B cell (primary cell): ENCODE data around the gene MBIP. TPM values are rescaled to one million over a fixed set of nuclear protein-coding genes. Genes with fewer than 3 reads are reported as not detected.

ENCODE experiments used
- ATAC-seq: fragments of 200-7000 bp; cut with Tn5 transposase; one replicate; pipeline ENCODE4 v1.10.0; 2021; ENCODE audit warnings: low read depth, mild to moderate bottlenecking, moderate number of reproducible peaks, moderate library complexity
- CTCF ChIA-PET: fragments of 350-600 bp; sonication (Branson Sonifier 250); formaldehyde crosslinking; loops from one replicate; lab custom pipeline; 2021; ENCODE audit warnings: antibody characterized with exemption, inconsistent platforms; lab: Charles Lee
- POLR2A ChIA-PET: fragments of 350-600 bp; sonication (Branson Sonifier 250); formaldehyde crosslinking; loops from one replicate; lab custom pipeline; 2021; ENCODE audit warnings: antibody characterized with exemption; lab: Charles Lee
- DNase-seq: peaks from one replicate; pipeline ENCODE4 v3.0.0; 2013
- H2AFZ ChIP-seq: 2 replicates; pipeline ENCODE4 v1.6.1; 2012; ENCODE audit warnings: mild to moderate bottlenecking, low read depth, low read length; ENCODE audit not compliant: insufficient read depth, poor library complexity, severe bottlenecking
- H3K27ac ChIP-seq, 2 donors: 1 replicate in 1 of 2; 2 replicates in 1 of 2; pipeline ENCODE4 v1.5.1; 2012 to 2013; ENCODE audit warnings: low read length in 2 of 2, mild to moderate bottlenecking in 2 of 2, moderate library complexity in 1 of 2
- H3K27me3 ChIP-seq, 4 experiments: fragments of 200-600 bp in 1 of 4; sonication (generic) in 1 of 4; replicated peaks in 1 of 4; 1 replicate in 2 of 4; 2 replicates in 2 of 4; pipeline versions ENCODE4 v1.6.1 to v1.7.0; 2013 to 2016; ENCODE audit warnings: low read length in 3 of 4, mild to moderate bottlenecking in 2 of 4, mixed read lengths in 1 of 4, moderate library complexity in 1 of 4; ENCODE audit not compliant: insufficient read depth in 4 of 4, control insufficient read depth in 3 of 4; ENCODE audit errors: control extremely low read depth in 1 of 4
- H3K36me3 ChIP-seq, 2 experiments: replicated peaks in 1 of 2; 1 replicate in 1 of 2; 2 replicates in 1 of 2; pipeline versions ENCODE4 v1.6.1 to v1.7.1; 2013; ENCODE audit warnings: low read length in 1 of 2; ENCODE audit not compliant: insufficient read depth in 2 of 2, control insufficient read depth in 1 of 2; ENCODE audit errors: control extremely low read depth in 1 of 2, extremely low read depth in 1 of 2
- H3K4me1 ChIP-seq, 2 donors: fragments of 200-600 bp in 1 of 2; sonication (generic) in 1 of 2; 1 replicate in 1 of 2; 2 replicates in 1 of 2; pipeline versions ENCODE4 v1.5.1 to v1.6.1; 2013 to 2017; ENCODE audit warnings: low read length in 2 of 2; ENCODE audit not compliant: control insufficient read depth in 2 of 2, insufficient read depth in 2 of 2
- H3K4me2 ChIP-seq: replicated peaks from 2 replicates; pipeline ENCODE3; 2012; ENCODE audit warnings: mild to moderate bottlenecking, low read depth, low read length; ENCODE audit not compliant: poor library complexity, severe bottlenecking
- H3K4me3 ChIP-seq, 5 experiments: fragments of 200-600 bp in 1 of 5; sonication (generic) in 1 of 5; 1 replicate in 3 of 5; 2 replicates in 2 of 5; pipeline versions ENCODE4 v1.5.1 to v1.7.0; 2011 to 2016; ENCODE audit warnings: low read length in 4 of 5, mild to moderate bottlenecking in 4 of 5, low read depth in 2 of 5, control low read depth in 1 of 5, moderate library complexity in 1 of 5; ENCODE audit not compliant: insufficient read depth in 1 of 5; ENCODE audit errors: control extremely low read depth in 1 of 5, extremely low read depth in 1 of 5
- H3K79me2 ChIP-seq: fragments of 200-600 bp; sonication (generic); one replicate; pipeline ENCODE4 v1.6.0; 2016; ENCODE audit warnings: low read length; ENCODE audit not compliant: control insufficient read depth, insufficient read depth
- H3K9ac ChIP-seq: fragments of 200-600 bp; sonication (generic); 2 replicates; pipeline ENCODE4 v1.6.1; 2017; ENCODE audit warnings: mild to moderate bottlenecking, low read length, moderate library complexity
- H3K9me3 ChIP-seq, 3 donors: one replicate each; pipeline versions ENCODE4 v1.6.1 to v1.7.1; 2013; ENCODE audit warnings: low read length in 2 of 3; ENCODE audit not compliant: control insufficient read depth in 2 of 3, insufficient read depth in 1 of 3; ENCODE audit errors: control extremely low read depth in 1 of 3
- H4K20me1 ChIP-seq: 2 replicates; pipeline ENCODE4 v1.6.0; 2012; ENCODE audit warnings: mild to moderate bottlenecking, low read length; ENCODE audit not compliant: insufficient read depth, control insufficient read depth, poor library complexity, severe bottlenecking
- H3K27ac Mint-ChIP-seq: one replicate; pipeline ENCODE4 v1.8.0; 2021; ENCODE audit warnings: mixed read lengths
- H3K27me3 Mint-ChIP-seq: one replicate; pipeline ENCODE4 v1.8.0; 2021; ENCODE audit warnings: mixed read lengths
- H3K4me1 Mint-ChIP-seq: one replicate; pipeline ENCODE4 v1.8.0; 2021; ENCODE audit warnings: mixed read lengths
- H3K4me3 Mint-ChIP-seq: one replicate; pipeline ENCODE4 v1.8.0; 2021; ENCODE audit warnings: mixed read lengths
- H3K9me3 Mint-ChIP-seq: one replicate; pipeline ENCODE4 v1.8.0; 2022; ENCODE audit warnings: mixed read lengths; ENCODE audit not compliant: insufficient read depth
- CTCF ChIP-seq: fragments of 200-600 bp; IDR thresholded peaks from one replicate; pipeline ENCODE4 v1.8.0; 2022; ENCODE audit warnings: antibody characterized with exemption, mild to moderate bottlenecking
- EZH2 ChIP-seq: IDR thresholded peaks from 2 replicates; pipeline ENCODE4 v1.6.1; 2012; ENCODE audit warnings: borderline replicate concordance, low read depth, mild to moderate bottlenecking, moderate library complexity, low read length; ENCODE audit not compliant: insufficient read depth, poor library complexity, severe bottlenecking
- WGBS: methylation state at CpG from one replicate; pipeline ENCODE4 v1.1.5; 2013; ENCODE audit warnings: missing lambda C conversion rate; ENCODE audit not compliant: insufficient coverage; 5-methylcytosine and 5-hydroxymethylcytosine counted together
- intact Hi-C: fragments of 100-400 bp; cut with micrococcal nuclease; formaldehyde crosslinking; loops from one replicate; pipeline ENCODE4 v1.10.0; 2022
- polyA plus RNA-seq: library from polyadenylated mRNA; depleted of rRNA; stranded (reverse); fragments of >200 nt; gene quantifications from 2 replicates; pipeline ENCODE4 v1.2.3, GENCODE V29; 2012
- total RNA-seq, 2 donors: library from RNA; stranded (reverse); fragments of 120-200 nt in 1 of 2; gene quantifications; 1 replicate in 1 of 2; 2 replicates in 1 of 2; pipeline versions ENCODE4 v1.2.3 to v1.2.4, GENCODE V29; 2013 to 2022

MBIP gene
- total and polyA plus RNA-seq, 2 donors (not counting 1 experiment from before 2014, with no cell fraction given): 9.3 to 20.8 TPM

GRCh38 chr14:36302823-36303222 lies 17.6 kb downstream of the MBIP start:
- H3K27me3 ChIP-seq: no peaks in the 10 kb centered on the region
- CTCF ChIA-PET: no interaction called here
- H3K27ac Mint-ChIP-seq: no peak overlapping the region
- no peak overlapping the region for H2AFZ ChIP-seq
- no peaks in the 10 kb centered on the region for H3K27me3 Mint-ChIP-seq
- H3K79me2 ChIP-seq: no peaks in the 10 kb centered on the region
- DNase-seq (no peak), ATAC-seq (no peak)
- no peaks in the 10 kb centered on the region for H3K4me1 ChIP-seq
- no peak for TF ChIP-seq CTCF
- no peak for TF ChIP-seq EZH2
- no peak overlapping the region for H3K4me2 ChIP-seq
- H4K20me1 ChIP-seq: no peaks in the 10 kb centered on the region
- H3K4me1 Mint-ChIP-seq: no peaks in the 10 kb centered on the region
- no peak overlapping the region for H3K27ac ChIP-seq
- 100% methylated on average over 2 of the region's 2 CpGs for WGBS
- intact Hi-C loops: no loop called here
- H3K9me3 Mint-ChIP-seq: no peaks in the 10 kb centered on the region
- H3K9me3 ChIP-seq: no peaks in the 10 kb centered on the region
- H3K9ac ChIP-seq: no peak overlapping the region
- no peak overlapping the region for H3K4me3 ChIP-seq
- POLR2A ChIA-PET: no interaction called here
- H3K36me3 ChIP-seq: peaks cover 7 to 44% of the 10 kb centered on the region in 2 experiments
- H3K4me3 Mint-ChIP-seq: no peak overlapping the region

GRCh38 chr14:36301159-36301558 lies 19.3 kb downstream of the MBIP start:
- no peak overlapping the region for H3K27ac Mint-ChIP-seq
- 90% methylated on average over 2 of the region's 3 CpGs for WGBS

More at GRCh38 chr14:36301159-36301558, 19.3 kb downstream of the MBIP start:
- no peaks in the 10 kb centered on the region for H4K20me1 ChIP-seq
- Mint-ChIP-seq H3K4me3 (no peak overlapping the region), H3K4me1 (no peaks in the 10 kb centered on the region), H3K27me3 (no peaks in the 10 kb centered on the region), H3K9me3 (no peaks in the 10 kb centered on the region)
- H2AFZ ChIP-seq: no peak overlapping the region
- no peaks in the 10 kb centered on the region for H3K9me3 ChIP-seq
- no peak for DNase-seq
- CTCF ChIA-PET: no interaction called here
- no peak overlapping the region for H3K4me3 ChIP-seq
- H3K27me3 ChIP-seq: no peaks in the 10 kb centered on the region
- intact Hi-C loops: no loop called here
- no peak overlapping the region for H3K27ac ChIP-seq
- ATAC-seq: no peak
- H3K9ac ChIP-seq: no peak overlapping the region
- no peak overlapping the region for H3K4me2 ChIP-seq
- POLR2A ChIA-PET: no interaction called here
- TF ChIP-seq CTCF (no peak), EZH2 (no peak)
- no peaks in the 10 kb centered on the region for H3K4me1 ChIP-seq
- no peaks in the 10 kb centered on the region for H3K79me2 ChIP-seq
- peaks cover 10 to 40% of the 10 kb centered on the region in 2 experiments for H3K36me3 ChIP-seq
